Measurements from ENCODE around the gene TSPEAR. TPM values are rescaled to one million over a fixed set of nuclear protein-coding genes. Genes with fewer than 3 reads are reported as not detected.
"Not testable (repeated sequence)": the region's sequence is repeated elsewhere in the genome, so short reads cannot be mapped to it uniquely, and the experiment has no call there.

Gene TSPEAR
- total RNA-seq, 1 experiment from 2014 or later = not detected

- Histone ChIP-seq H3K9ac (ENCODE audit: low read length) (no peak overlapping the region), H3K4me3 (ENCODE audit: low read length) (no peak overlapping the region), H3K27ac (ENCODE audit: low read length) (no peak overlapping the region), H2AFZ (ENCODE audit: low read length) (no peak overlapping the region), H3K36me3 (ENCODE audit: insufficient read depth, low read length) (no peaks in the 10 kb centered on the region), H3K79me2 (ENCODE audit: low read length) (no peaks in the 10 kb centered on the region), H3K9me3 (ENCODE audit: low read length) (no peaks in the 10 kb centered on the region), H3K9me2 (replicated peaks; ENCODE audit: insufficient read depth, low read length) (no peaks in the 10 kb centered on the region), H3K4me2 (ENCODE audit: low read depth, low read length, poor library complexity, severe bottlenecking) (no peak overlapping the region), H4K20me1 (ENCODE audit: insufficient read depth, low read depth, low read length) (no peaks in the 10 kb centered on the region), H3K27me3 (ENCODE audit: low read length) (no peaks in the 10 kb centered on the region), H3K4me1 (ENCODE audit: low read length) (no peaks in the 10 kb centered on the region)
- no peak for DNase-seq
Measured at GRCh38 chr21:44503901-44504399, 207.4 kb downstream of the TSPEAR start.

- not testable (repeated sequence) for H3K27me3 ChIP-seq (ENCODE audit: low read length); H3K9ac ChIP-seq (ENCODE audit: low read length); H3K36me3 ChIP-seq (ENCODE audit: insufficient read depth, low read length); H3K9me2 ChIP-seq (replicated peaks; ENCODE audit: insufficient read depth, low read length); DNase-seq; H2AFZ ChIP-seq (ENCODE audit: low read length); H3K4me2 ChIP-seq (ENCODE audit: low read depth, low read length, poor library complexity, severe bottlenecking); H3K4me3 ChIP-seq (ENCODE audit: low read length); H3K79me2 ChIP-seq (ENCODE audit: low read length); H3K4me1 ChIP-seq (ENCODE audit: low read length); H4K20me1 ChIP-seq (ENCODE audit: insufficient read depth, low read depth, low read length); H3K9me3 ChIP-seq (ENCODE audit: low read length); H3K27ac ChIP-seq (ENCODE audit: low read length)
Measured at GRCh38 chr21:44503006-44503889, 208.1 kb downstream of the TSPEAR start.

- no peak for DNase-seq
- Histone ChIP-seq H3K4me3 (ENCODE audit: low read length) (no peak overlapping the region), H3K79me2 (ENCODE audit: low read length) (no peaks in the 10 kb centered on the region), H3K9me2 (replicated peaks; ENCODE audit: insufficient read depth, low read length) (no peaks in the 10 kb centered on the region), H3K36me3 (ENCODE audit: insufficient read depth, low read length) (no peaks in the 10 kb centered on the region), H3K27me3 (ENCODE audit: low read length) (no peaks in the 10 kb centered on the region), H3K9me3 (ENCODE audit: low read length) (no peaks in the 10 kb centered on the region), H3K4me2 (ENCODE audit: low read depth, low read length, poor library complexity, severe bottlenecking) (no peak overlapping the region), H4K20me1 (ENCODE audit: insufficient read depth, low read depth, low read length) (no peaks in the 10 kb centered on the region), H3K4me1 (ENCODE audit: low read length) (no peaks in the 10 kb centered on the region), H3K9ac (ENCODE audit: low read length) (no peak overlapping the region), H2AFZ (ENCODE audit: low read length) (no peak overlapping the region), H3K27ac (ENCODE audit: low read length) (no peak overlapping the region)
Measured at GRCh38 chr21:44502171-44502958, 209.0 kb downstream of the TSPEAR start.

GRCh38 chr21:44500111-44500510, 211.3 kb downstream of the TSPEAR start:
- Histone ChIP-seq H2AFZ (ENCODE audit: low read length) (no peak overlapping the region), H3K27me3 (ENCODE audit: low read length) (no peaks in the 10 kb centered on the region), H3K79me2 (ENCODE audit: low read length) (no peaks in the 10 kb centered on the region), H3K4me1 (ENCODE audit: low read length) (no peaks in the 10 kb centered on the region), H3K9me3 (ENCODE audit: low read length) (no peaks in the 10 kb centered on the region), H3K36me3 (ENCODE audit: insufficient read depth, low read length) (no peaks in the 10 kb centered on the region), H4K20me1 (ENCODE audit: insufficient read depth, low read depth, low read length) (no peaks in the 10 kb centered on the region), H3K4me2 (ENCODE audit: low read depth, low read length, poor library complexity, severe bottlenecking) (no peak overlapping the region), H3K9me2 (replicated peaks; ENCODE audit: insufficient read depth, low read length) (no peaks in the 10 kb centered on the region), H3K9ac (ENCODE audit: low read length) (no peak overlapping the region), H3K27ac (ENCODE audit: low read length) (no peak overlapping the region), H3K4me3 (ENCODE audit: low read length) (no peak overlapping the region)
- DNase-seq = no peak

DNA sequence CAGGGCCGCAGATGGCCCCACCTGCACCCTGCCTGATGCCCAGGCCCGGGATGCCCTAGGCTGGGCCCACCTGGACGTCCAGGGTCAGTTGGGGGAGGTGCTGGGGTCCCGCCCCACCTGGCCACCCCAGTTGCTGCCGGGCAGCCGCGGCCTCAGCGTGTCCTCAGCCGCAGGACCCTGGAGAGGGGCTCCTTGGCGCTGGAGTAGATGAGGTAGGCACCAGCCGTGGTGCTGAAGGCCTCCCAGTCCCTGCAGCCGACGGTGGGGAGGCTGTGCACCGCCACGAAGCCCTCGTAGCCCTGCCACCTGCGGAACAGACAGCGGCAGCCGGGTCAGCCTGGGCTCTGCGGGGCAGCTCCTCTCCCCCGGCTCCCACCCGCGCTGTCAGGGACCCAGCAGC, 211.7 kb downstream of the TSPEAR start:
- Histone ChIP-seq H3K4me2 (ENCODE audit: low read depth, low read length, poor library complexity, severe bottlenecking) (no peak overlapping the region), H3K27ac (ENCODE audit: low read length) (no peak overlapping the region), H2AFZ (ENCODE audit: low read length) (no peak overlapping the region), H3K9me2 (replicated peaks; ENCODE audit: insufficient read depth, low read length) (no peaks in the 10 kb centered on the region), H4K20me1 (ENCODE audit: insufficient read depth, low read depth, low read length) (no peaks in the 10 kb centered on the region), H3K79me2 (ENCODE audit: low read length) (no peaks in the 10 kb centered on the region), H3K27me3 (ENCODE audit: low read length) (no peaks in the 10 kb centered on the region), H3K36me3 (ENCODE audit: insufficient read depth, low read length) (no peaks in the 10 kb centered on the region), H3K9ac (ENCODE audit: low read length) (no peak overlapping the region), H3K4me3 (ENCODE audit: low read length) (no peak overlapping the region), H3K9me3 (ENCODE audit: low read length) (no peaks in the 10 kb centered on the region), H3K4me1 (ENCODE audit: low read length) (no peaks in the 10 kb centered on the region)
- no peak for DNase-seq

DNA sequence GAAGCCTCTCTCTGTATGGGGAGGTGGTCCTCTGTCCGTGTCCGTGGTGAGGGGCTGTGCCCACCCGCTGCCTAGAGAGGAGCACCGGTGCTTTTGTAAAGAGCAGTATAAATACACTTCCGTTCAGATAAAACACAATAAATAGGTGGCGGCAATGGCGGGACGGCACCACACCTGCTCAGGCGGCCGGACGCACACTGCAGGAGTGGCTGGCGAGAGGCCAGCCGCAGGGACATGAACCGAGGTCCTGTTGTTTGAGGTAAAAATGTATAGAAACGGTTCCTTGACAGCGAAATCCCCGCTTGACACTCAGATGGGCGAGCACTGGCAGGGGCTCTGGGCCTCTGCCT, 212.2 kb downstream of the TSPEAR start:
- H3K27ac ChIP-seq (ENCODE audit: low read length) = no peak overlapping the region
- H3K4me3 ChIP-seq (ENCODE audit: low read length) = no peak overlapping the region
- H2AFZ ChIP-seq (ENCODE audit: low read length) = no peak overlapping the region
- H3K79me2 ChIP-seq (ENCODE audit: low read length) = no peaks in the 10 kb centered on the region
- H4K20me1 ChIP-seq (ENCODE audit: insufficient read depth, low read depth, low read length) = no peaks in the 10 kb centered on the region
- H3K4me1 ChIP-seq (ENCODE audit: low read length) = no peaks in the 10 kb centered on the region
- H3K9me2 ChIP-seq (replicated peaks; ENCODE audit: insufficient read depth, low read length) = no peaks in the 10 kb centered on the region
- no peak overlapping the region for H3K4me2 ChIP-seq (ENCODE audit: low read depth, low read length, poor library complexity, severe bottlenecking)
- DNase-seq = no peak
- no peak overlapping the region for H3K9ac ChIP-seq (ENCODE audit: low read length)
- H3K9me3 ChIP-seq (ENCODE audit: low read length) = no peaks in the 10 kb centered on the region
- no peaks in the 10 kb centered on the region for H3K27me3 ChIP-seq (ENCODE audit: low read length)
- no peaks in the 10 kb centered on the region for H3K36me3 ChIP-seq (ENCODE audit: insufficient read depth, low read length)

DNA sequence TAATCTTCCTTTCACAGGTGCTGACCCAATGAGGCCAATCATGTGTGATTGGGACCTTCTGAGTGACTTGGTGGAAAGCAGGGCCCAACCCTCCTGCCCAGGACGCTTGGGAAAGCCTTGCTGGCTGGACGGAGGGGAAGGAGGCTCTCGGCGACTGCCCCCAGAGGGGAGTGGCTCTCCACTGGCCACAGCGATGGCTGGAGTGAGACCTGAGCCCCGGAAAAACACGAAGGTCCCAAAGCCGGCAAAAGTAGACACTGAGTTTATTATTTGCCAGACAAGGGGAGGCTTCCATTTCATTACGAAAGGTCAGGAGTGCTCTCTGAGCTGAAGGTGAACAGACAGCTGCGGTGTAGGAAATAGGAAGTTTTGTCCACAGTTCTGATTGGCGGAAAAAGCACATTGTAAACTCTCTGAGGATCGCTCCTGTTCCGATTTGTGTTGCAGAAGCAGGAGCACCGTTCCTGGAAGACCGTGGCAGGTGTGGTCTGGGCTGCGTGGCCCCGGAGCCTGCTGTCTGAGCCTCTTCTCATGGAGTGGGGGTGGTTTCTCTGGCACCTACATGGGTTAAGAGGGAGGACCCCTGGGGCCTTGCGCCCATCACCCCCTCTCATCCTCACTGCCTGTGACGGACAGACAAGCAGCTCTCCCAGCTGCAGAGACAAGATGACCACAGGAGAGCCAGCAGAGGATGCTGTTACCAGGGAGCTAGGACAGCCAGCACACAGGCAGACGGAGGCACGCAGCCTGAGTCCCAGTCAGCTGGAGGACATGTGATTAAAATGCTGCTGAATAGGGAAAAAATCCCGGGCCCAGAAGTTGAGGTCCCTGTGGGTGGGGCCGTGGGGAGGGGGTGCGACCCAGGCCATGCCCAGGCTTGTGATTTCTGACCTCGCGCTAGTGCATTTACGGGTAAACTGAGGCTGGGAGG, 212.8 kb downstream of the TSPEAR start:
- Histone ChIP-seq H3K4me1 (ENCODE audit: low read length) (no peaks in the 10 kb centered on the region), H3K9ac (ENCODE audit: low read length) (no peak overlapping the region), H3K4me3 (ENCODE audit: low read length) (no peak overlapping the region), H3K27ac (ENCODE audit: low read length) (no peak overlapping the region), H3K36me3 (ENCODE audit: insufficient read depth, low read length) (no peaks in the 10 kb centered on the region), H3K79me2 (ENCODE audit: low read length) (no peaks in the 10 kb centered on the region), H4K20me1 (ENCODE audit: insufficient read depth, low read depth, low read length) (no peaks in the 10 kb centered on the region), H2AFZ (ENCODE audit: low read length) (no peak overlapping the region), H3K9me2 (replicated peaks; ENCODE audit: insufficient read depth, low read length) (no peaks in the 10 kb centered on the region), H3K4me2 (ENCODE audit: low read depth, low read length, poor library complexity, severe bottlenecking) (no peak overlapping the region), H3K9me3 (ENCODE audit: low read length) (no peaks in the 10 kb centered on the region), H3K27me3 (ENCODE audit: low read length) (no peaks in the 10 kb centered on the region)
- no peak for DNase-seq
